ENCODE measurements around the gene SKAP2.

The SKAP2 gene

GRCh38 chr7:26729150-26729775 lies 135.1 kb downstream of the SKAP2 start:
- no peak for DNase-seq (ENCODE audit: insufficient read length)
- TF ChIP-seq POLR2AphosphoS5 (IDR thresholded peaks at IDR 0.05; ENCODE audit: low read depth, low read length) = no peak
- no peak for TF ChIP-seq POLR2A (IDR thresholded peaks at IDR 0.05; ENCODE audit: low read depth, low read length)
- no peak for TF ChIP-seq TAF1 (IDR thresholded peaks at IDR 0.05; ENCODE audit: borderline replicate concordance, low read depth, low read length)
- no peak for FAIRE-seq

GRCh38 chr7:26726051-26726450 lies 138.3 kb downstream of the SKAP2 start:
- no peak for DNase-seq (ENCODE audit: insufficient read length)
- FAIRE-seq = no peak
- TF ChIP-seq POLR2AphosphoS5 (IDR thresholded peaks at IDR 0.05; ENCODE audit: low read depth, low read length) = no peak
- TF ChIP-seq TAF1 (IDR thresholded peaks at IDR 0.05; ENCODE audit: borderline replicate concordance, low read depth, low read length) = no peak
- no peak for TF ChIP-seq POLR2A (IDR thresholded peaks at IDR 0.05; ENCODE audit: low read depth, low read length)

- FAIRE-seq (no peak), DNase-seq (ENCODE audit: insufficient read length) (no peak)
- TF ChIP-seq POLR2A (IDR thresholded peaks at IDR 0.05; ENCODE audit: low read depth, low read length) (no peak), TAF1 (IDR thresholded peaks at IDR 0.05; ENCODE audit: borderline replicate concordance, low read depth, low read length) (no peak), POLR2AphosphoS5 (IDR thresholded peaks at IDR 0.05; ENCODE audit: low read depth, low read length) (no peak)
Measured at GRCh38 chr7:26724795-26725194, 139.6 kb downstream of the SKAP2 start.

GRCh38 chr7:26723129-26723528 lies 141.3 kb downstream of the SKAP2 start:
- no peak for DNase-seq (ENCODE audit: insufficient read length)
- TF ChIP-seq POLR2AphosphoS5 (IDR thresholded peaks at IDR 0.05; ENCODE audit: low read depth, low read length) (no peak), TAF1 (IDR thresholded peaks at IDR 0.05; ENCODE audit: borderline replicate concordance, low read depth, low read length) (no peak), POLR2A (IDR thresholded peaks at IDR 0.05; ENCODE audit: low read depth, low read length) (no peak)
- FAIRE-seq = no peak

GRCh38 chr7:26721450-26721849 lies 142.9 kb downstream of the SKAP2 start:
- TF ChIP-seq TAF1 (IDR thresholded peaks at IDR 0.05; ENCODE audit: borderline replicate concordance, low read depth, low read length) (no peak), POLR2AphosphoS5 (IDR thresholded peaks at IDR 0.05; ENCODE audit: low read depth, low read length) (no peak), POLR2A (IDR thresholded peaks at IDR 0.05; ENCODE audit: low read depth, low read length) (no peak)
- DNase-seq (ENCODE audit: insufficient read length) (no peak), FAIRE-seq (no peak)

- no peak for DNase-seq (ENCODE audit: insufficient read length)
- FAIRE-seq = no peak
- no peak for TF ChIP-seq POLR2A (IDR thresholded peaks at IDR 0.05; ENCODE audit: low read depth, low read length)
- TF ChIP-seq TAF1 (IDR thresholded peaks at IDR 0.05; ENCODE audit: borderline replicate concordance, low read depth, low read length) = no peak
- no peak for TF ChIP-seq POLR2AphosphoS5 (IDR thresholded peaks at IDR 0.05; ENCODE audit: low read depth, low read length)
Measured at GRCh38 chr7:26718063-26718462, 146.3 kb downstream of the SKAP2 start.

- no peak for DNase-seq (ENCODE audit: insufficient read length)
- no peak for FAIRE-seq
- TF ChIP-seq POLR2AphosphoS5 (IDR thresholded peaks at IDR 0.05; ENCODE audit: low read depth, low read length) = no peak
- TF ChIP-seq TAF1 (IDR thresholded peaks at IDR 0.05; ENCODE audit: borderline replicate concordance, low read depth, low read length) = no peak
- no peak for TF ChIP-seq POLR2A (IDR thresholded peaks at IDR 0.05; ENCODE audit: low read depth, low read length)
Measured at GRCh38 chr7:26714438-26714837, 150.0 kb downstream of the SKAP2 start.

- TF ChIP-seq TAF1 (IDR thresholded peaks at IDR 0.05; ENCODE audit: borderline replicate concordance, low read depth, low read length) (no peak), POLR2A (IDR thresholded peaks at IDR 0.05; ENCODE audit: low read depth, low read length) (no peak), POLR2AphosphoS5 (IDR thresholded peaks at IDR 0.05; ENCODE audit: low read depth, low read length) (no peak)
- no peak for DNase-seq (ENCODE audit: insufficient read length)
- FAIRE-seq = no peak
Measured at GRCh38 chr7:26714006-26714405, 150.4 kb downstream of the SKAP2 start.

GRCh38 chr7:26709210-26709990 lies 155.0 kb downstream of the SKAP2 start:
- no peak for DNase-seq (ENCODE audit: insufficient read length)
- no peak for FAIRE-seq
- TF ChIP-seq TAF1 (IDR thresholded peaks at IDR 0.05; ENCODE audit: borderline replicate concordance, low read depth, low read length) = no peak
- no peak for TF ChIP-seq POLR2AphosphoS5 (IDR thresholded peaks at IDR 0.05; ENCODE audit: low read depth, low read length)
- TF ChIP-seq POLR2A (IDR thresholded peaks at IDR 0.05; ENCODE audit: low read depth, low read length) = no peak

GRCh38 chr7:26705567-26705966 lies 158.8 kb downstream of the SKAP2 start:
- FAIRE-seq (no peak), DNase-seq (ENCODE audit: insufficient read length) (no peak)
- TF ChIP-seq TAF1 (IDR thresholded peaks at IDR 0.05; ENCODE audit: borderline replicate concordance, low read depth, low read length) (no peak), POLR2A (IDR thresholded peaks at IDR 0.05; ENCODE audit: low read depth, low read length) (no peak), POLR2AphosphoS5 (IDR thresholded peaks at IDR 0.05; ENCODE audit: low read depth, low read length) (no peak)

- no peak for TF ChIP-seq POLR2A (IDR thresholded peaks at IDR 0.05; ENCODE audit: low read depth, low read length)
- TF ChIP-seq POLR2AphosphoS5 (IDR thresholded peaks at IDR 0.05; ENCODE audit: low read depth, low read length) = no peak
- no peak for TF ChIP-seq TAF1 (IDR thresholded peaks at IDR 0.05; ENCODE audit: borderline replicate concordance, low read depth, low read length)
- DNase-seq (ENCODE audit: insufficient read length) (no peak), FAIRE-seq (no peak)
Measured at GRCh38 chr7:26704786-26705185, 159.6 kb downstream of the SKAP2 start.

- DNase-seq (ENCODE audit: insufficient read length) = no peak
- no peak for FAIRE-seq
- TF ChIP-seq POLR2AphosphoS5 (IDR thresholded peaks at IDR 0.05; ENCODE audit: low read depth, low read length) (no peak), POLR2A (IDR thresholded peaks at IDR 0.05; ENCODE audit: low read depth, low read length) (no peak), TAF1 (IDR thresholded peaks at IDR 0.05; ENCODE audit: borderline replicate concordance, low read depth, low read length) (no peak)
Measured at GRCh38 chr7:26704036-26704435, 160.4 kb downstream of the SKAP2 start.
